ENCODE data around the gene TGFBRAP1.

TGFBRAP1 gene

GRCh38 chr2:105329561-105330495 is at the start of gene TGFBRAP1:
TSS of gene TGFBRAP1 (minus strand) at chr2:105329735. CDS start at chr2:105308301, 21,434 bp downstream.
- peak; percentile 49 for DNase-seq (ENCODE audit: low read depth)

GRCh38 chr2:105378921-105379383 is 49.4 kb upstream of the TGFBRAP1 start:
- DNase-seq (ENCODE audit: low read depth), result no peak

- no peak for DNase-seq (ENCODE audit: low read depth)
Measured at GRCh38 chr2:105378276-105378840, 48.8 kb upstream of the TGFBRAP1 start.

GRCh38 chr2:105377871-105378270 is 48.3 kb upstream of the TGFBRAP1 start:
- DNase-seq (ENCODE audit: low read depth), result no peak

- DNase-seq (ENCODE audit: low read depth), result no peak
Measured at GRCh38 chr2:105376789-105377240, 47.3 kb upstream of the TGFBRAP1 start.

GRCh38 chr2:105376010-105376409 is 46.5 kb upstream of the TGFBRAP1 start:
- DNase-seq (ENCODE audit: low read depth), result no peak

- DNase-seq (ENCODE audit: low read depth), result no peak
Measured at GRCh38 chr2:105375001-105375561, 45.5 kb upstream of the TGFBRAP1 start.

GRCh38 chr2:105373895-105374401 is 44.4 kb upstream of the TGFBRAP1 start:
- DNase-seq (ENCODE audit: low read depth), result no peak

GRCh38 chr2:105373344-105373781 is 43.8 kb upstream of the TGFBRAP1 start:
- no peak for DNase-seq (ENCODE audit: low read depth)

- DNase-seq (ENCODE audit: low read depth), result no peak
Measured at GRCh38 chr2:105371810-105372209, 42.3 kb upstream of the TGFBRAP1 start.

GRCh38 chr2:105371156-105371555 is 41.6 kb upstream of the TGFBRAP1 start:
- DNase-seq (ENCODE audit: low read depth), result no peak

GRCh38 chr2:105369777-105370690 is 40.5 kb upstream of the TGFBRAP1 start:
- peak; percentile 70 for DNase-seq (ENCODE audit: low read depth)

GRCh38 chr2:105368759-105369408 is 39.3 kb upstream of the TGFBRAP1 start:
- no peak for DNase-seq (ENCODE audit: low read depth)

GRCh38 chr2:105365206-105365605 is 35.7 kb upstream of the TGFBRAP1 start:
- no peak for DNase-seq (ENCODE audit: low read depth)

- DNase-seq (ENCODE audit: low read depth), result no peak
Measured at GRCh38 chr2:105364436-105365139, 35.1 kb upstream of the TGFBRAP1 start.

GRCh38 chr2:105362862-105363591 is 33.5 kb upstream of the TGFBRAP1 start:
- no peak for DNase-seq (ENCODE audit: low read depth)

- DNase-seq (ENCODE audit: low read depth), result no peak
Measured at GRCh38 chr2:105361102-105361889, 31.8 kb upstream of the TGFBRAP1 start.

GRCh38 chr2:105358593-105358992 is 29.1 kb upstream of the TGFBRAP1 start:
- DNase-seq (ENCODE audit: low read depth), result no peak

- DNase-seq (ENCODE audit: low read depth), result no peak
Measured at GRCh38 chr2:105357122-105357521, 27.6 kb upstream of the TGFBRAP1 start.

All from activated T-helper 1 cell treated with Interleukin-2 at 50 U/mL for 16 hours (primary cell).